HG03045 (cell line): ENCODE results near the gene RASD2.

Experiments used
- ATAC-seq: cut with Tn5 transposase; IDR thresholded peaks from one replicate; pipeline ENCODE4 v1.9.1; 2021; ENCODE audit warnings: mild to moderate bottlenecking, moderate library complexity; ENCODE audit not compliant: unreplicated experiment

Gene RASD2

GRCh38 chr22:35558719-35559118 lies 18.1 kb downstream of the RASD2 start:
- no peak for ATAC-seq

- no peak for ATAC-seq
Measured at GRCh38 chr22:35559354-35560005, 18.8 kb downstream of the RASD2 start.

- no peak for ATAC-seq
Measured at GRCh38 chr22:35560366-35560765, 19.7 kb downstream of the RASD2 start.

GRCh38 chr22:35560824-35561223 lies 20.2 kb downstream of the RASD2 start:
- no peak for ATAC-seq

- no peak for ATAC-seq
Measured at GRCh38 chr22:35561796-35562526, 21.3 kb downstream of the RASD2 start.

GRCh38 chr22:35563211-35563610 lies 22.6 kb downstream of the RASD2 start:
- ATAC-seq: no peak

GRCh38 chr22:35564975-35565867 lies 24.6 kb downstream of the RASD2 start:
- no peak for ATAC-seq

- ATAC-seq: no peak
Measured at GRCh38 chr22:35567351-35568141, 26.9 kb downstream of the RASD2 start.

GRCh38 chr22:35568751-35569739 lies 28.4 kb downstream of the RASD2 start:
- ATAC-seq: no peak

- no peak for ATAC-seq
Measured at GRCh38 chr22:35569916-35570315, 29.3 kb downstream of the RASD2 start.

GRCh38 chr22:35570686-35571194 lies 30.1 kb downstream of the RASD2 start:
- no peak for ATAC-seq

GRCh38 chr22:35572556-35572955 lies 31.9 kb downstream of the RASD2 start:
- no peak for ATAC-seq

GRCh38 chr22:35575116-35575748 lies 34.6 kb downstream of the RASD2 start:
- ATAC-seq: no peak

GRCh38 chr22:35576671-35577070 lies 36.0 kb downstream of the RASD2 start:
- ATAC-seq: no peak

- ATAC-seq: no peak
Measured at GRCh38 chr22:35577799-35578659, 37.4 kb downstream of the RASD2 start.

- ATAC-seq: no peak
Measured at GRCh38 chr22:35578836-35579575, 38.4 kb downstream of the RASD2 start.

GRCh38 chr22:35580351-35581022 lies 39.9 kb downstream of the RASD2 start:
- ATAC-seq: no peak
